ENCODE data around the gene TMEM170B. TPM values are rescaled to one million over a fixed set of nuclear protein-coding genes. Genes with fewer than 3 reads are reported as not detected.

The TMEM170B gene
- total and polyA plus RNA-seq, 2 of the 8 experiments (the other 6 are each of a cell fraction or from before 2014, with no cell fraction given), result 0.80 to 4.3 TPM

- no peaks in the 10 kb centered on the region for H4K20me1 ChIP-seq (replicated peaks in 1 of 2; ENCODE audit: control insufficient read depth in 1 of 2, insufficient read depth in 2 of 2, low read length in 2 of 2)
- H3K4me2 ChIP-seq (ENCODE audit: insufficient read depth in 1 of 2, low read depth in 2 of 2, low read length in 2 of 2), result no peak overlapping the region
- H3K4me3 ChIP-seq (ENCODE audit: extremely low read depth in 1 of 4, insufficient read depth in 2 of 4, low read depth in 3 of 4, low read length in 4 of 4), result no peak overlapping the region
- no peaks in the 10 kb centered on the region for H3K36me3 ChIP-seq (ENCODE audit: control insufficient read depth in 2 of 4, insufficient read depth in 4 of 4, low read length in 3 of 4)
- ChIA-PET POLR2A (ENCODE audit: partially characterized antibody) (no interaction called here), CTCF (ENCODE audit: partially characterized antibody) (interaction anchor here (0.6 to 1.7 kb wide), 5 partner anchors 11 to 1688 kb away, joined by 3 to 6 read pairs (median 3); partner anchors contain the start of gene TMEM170B)
- H3K79me1 ChIP-seq (ENCODE audit: low read depth, low read length), result no peaks in the 10 kb centered on the region
- no peaks in the 10 kb centered on the region for H3K23me2 ChIP-seq (ENCODE audit: low read depth, low read length)
- no peak overlapping the region for H4K91ac ChIP-seq (replicated peaks; ENCODE audit: insufficient read length, low read length)
- H3K4me1 ChIP-seq (replicated peaks in 1 of 4; ENCODE audit: control insufficient read depth in 3 of 4, insufficient read depth in 4 of 4, low read length in 3 of 4), result peaks cover 0 to 7% (median 1%) of the 10 kb centered on the region in 4 experiments; a peak in 3 of 7 replicates
- H3K9ac ChIP-seq (replicated peaks in 1 of 4; ENCODE audit: extremely low read depth in 1 of 4, low read depth in 3 of 4, low read length in 3 of 4), result no peak overlapping the region
- no peak overlapping the region for H3K27ac ChIP-seq (ENCODE audit: low read depth, low read length)
- no peak overlapping the region for H4K5ac ChIP-seq (ENCODE audit: insufficient read length, low read depth, low read length)
- no peaks in the 10 kb centered on the region for H3K79me2 ChIP-seq (ENCODE audit: control insufficient read depth in 1 of 2, insufficient read depth in 2 of 2, low read length in 2 of 2)
- H2BK120ac ChIP-seq (replicated peaks; ENCODE audit: low read depth, low read length), result no peak overlapping the region
- H2BK20ac ChIP-seq (ENCODE audit: low read length), result no peak overlapping the region
- H2AFZ ChIP-seq (ENCODE audit: low read length), result no peak overlapping the region
- no peaks in the 10 kb centered on the region for H3K9me3 ChIP-seq (ENCODE audit: insufficient read depth in 2 of 2, low read depth in 1 of 2, low read length in 1 of 2)
- no peaks in the 10 kb centered on the region for H3K27me3 ChIP-seq (replicated peaks in 1 of 4; ENCODE audit: control insufficient read depth in 3 of 4, extremely low read depth in 1 of 4, insufficient read depth in 3 of 4, low read length in 3 of 4)
- FAIRE-seq (no peak), DNase-seq (ENCODE audit: low read depth in 1 of 2, low spot score in 2 of 2) (no peak)
- H3K18ac ChIP-seq (ENCODE audit: extremely low read depth, low read length), result no peak overlapping the region
- H3K56ac ChIP-seq (replicated peaks; ENCODE audit: insufficient read length, low read depth, low read length), result no peak overlapping the region
- H4K8ac ChIP-seq (ENCODE audit: extremely low read depth, insufficient read depth, low read length), result no peak overlapping the region
- H2AK5ac ChIP-seq (ENCODE audit: low read depth, low read length), result no peak overlapping the region
- no peak overlapping the region for H3K23ac ChIP-seq (ENCODE audit: insufficient read length)
- H2BK12ac ChIP-seq (ENCODE audit: low read depth, low read length), result no peak overlapping the region
- H3K14ac ChIP-seq (ENCODE audit: insufficient read length), result no peak overlapping the region
- H3K4ac ChIP-seq (replicated peaks; ENCODE audit: insufficient read length, low read depth, low read length), result no peak overlapping the region
- no peak overlapping the region for H2BK5ac ChIP-seq (ENCODE audit: low read depth, low read length)
- H2BK15ac ChIP-seq (ENCODE audit: low read length), result no peak overlapping the region
- no peak for TF ChIP-seq POU5F1 (IDR thresholded peaks at IDR 0.05; ENCODE audit: low read depth, low read length)
- no peak for TF ChIP-seq KDM4A (IDR thresholded peaks at IDR 0.05; ENCODE audit: low read depth, low read length, severe bottlenecking)
- TF ChIP-seq SAP30 (IDR thresholded peaks at IDR 0.05; ENCODE audit: insufficient read depth, insufficient replicate concordance, low read length), result no peak
- TF ChIP-seq CHD2 (IDR thresholded peaks at IDR 0.05; ENCODE audit: low read length), result no peak
- TF ChIP-seq ZNF274 (IDR thresholded peaks at IDR 0.05; ENCODE audit: borderline replicate concordance, extremely low read depth, low read length), result no peak
- TF ChIP-seq TEAD4 (IDR thresholded peaks at IDR 0.05; ENCODE audit: low read depth, low read length), result no peak
- TF ChIP-seq RFX5 (IDR thresholded peaks at IDR 0.05; ENCODE audit: borderline replicate concordance, low read depth, low read length), result no peak
- TF ChIP-seq SUZ12 (IDR thresholded peaks at IDR 0.05; ENCODE audit: low read length), result no peak
- no peak for TF ChIP-seq NRF1 (IDR thresholded peaks at IDR 0.05; ENCODE audit: low read depth, low read length)
- TF ChIP-seq BRCA1 (IDR thresholded peaks at IDR 0.05; ENCODE audit: low read depth, low read length), result no peak
- no peak for TF ChIP-seq RNF2 (IDR thresholded peaks at IDR 0.05; ENCODE audit: borderline replicate concordance, low read depth, low read length, missing control alignments, poor library complexity, severe bottlenecking)
- TF ChIP-seq YY1 (IDR thresholded peaks at IDR 0.05; ENCODE audit: low read depth, low read length), result no peak
- TF ChIP-seq CBX8 (IDR thresholded peaks at IDR 0.05; ENCODE audit: borderline replicate concordance, low read depth, low read length), result no peak
- TF ChIP-seq ATF3 (IDR thresholded peaks at IDR 0.05; ENCODE audit: insufficient read depth, low read depth, low read length), result no peak
- no peak for TF ChIP-seq SRF (IDR thresholded peaks at IDR 0.05; ENCODE audit: low read depth, low read length)
Measured at GRCh38 chr6:11552442-11552841, 14.9 kb downstream of the TMEM170B start.
